HEK293 (cell line): ENCODE measurements around the gene CX3CL1.
"Not testable (repeated sequence)": the region's sequence is repeated elsewhere in the genome, so short reads cannot be mapped to it uniquely, and the experiment has no call there.

ENCODE experiments used
- CTCF ChIA-PET: fragments of 350-600 bp; formaldehyde crosslinking; extraction: SDS; loops from one replicate; lab custom pipeline; 2021; ENCODE audit warnings: antibody characterized with exemption; lab: Yijun Ruan, JAX
- POLR2A ChIA-PET: fragments of 300-600 bp; formaldehyde crosslinking; extraction: SDS; loops from one replicate; lab custom pipeline; 2020; ENCODE audit warnings: antibody characterized with exemption, inconsistent platforms; lab: Yijun Ruan, JAX
- H3K27ac ChIP-seq: fragments of 200-500 bp; sonication (Bioruptor generic); 2 replicates; pipeline ENCODE4 v1.5.1; 2014; ENCODE audit warnings: low read depth, low read length, control low read depth, inconsistent platforms; ENCODE audit errors: extremely low read depth
- H3K36me3 ChIP-seq, 2 experiments: fragments of 200-500 bp in 1 of 2; sonication (Bioruptor generic) in 1 of 2; 1 replicate in 1 of 2; 2 replicates in 1 of 2; pipeline ENCODE4 v1.5.1; 2014 to 2017; ENCODE audit warnings: inconsistent platforms in 2 of 2, low read length in 2 of 2; ENCODE audit not compliant: control insufficient read depth in 2 of 2, insufficient read depth in 1 of 2
- H3K4me1 ChIP-seq: fragments of 200-500 bp; sonication (Bioruptor generic); 2 replicates; pipeline ENCODE4 v1.5.1; 2014; ENCODE audit warnings: mild to moderate bottlenecking, low read length, inconsistent platforms; ENCODE audit not compliant: control insufficient read depth, insufficient read depth
- H3K4me3 ChIP-seq: 2 replicates; pipeline ENCODE4 v1.5.1; 2011; ENCODE audit warnings: low read depth, mild to moderate bottlenecking, control low read depth, low read length, moderate library complexity
- H3K9me3 ChIP-seq: fragments of 200-500 bp; sonication (Bioruptor generic); 2 replicates; pipeline ENCODE4 v1.5.1; 2014; ENCODE audit warnings: low read depth, low read length, inconsistent platforms; ENCODE audit not compliant: control insufficient read depth, insufficient read depth
- EGR2 ChIP-seq: fragments of 450-650 bp; formaldehyde crosslinking; IDR thresholded peaks from 2 replicates; pipeline ENCODE4 v1.5.1; 2016; ENCODE audit warnings: low read depth, missing biosample characterization, missing genetic modification characterization
- MZF1 ChIP-seq: fragments of 450-650 bp; formaldehyde crosslinking; IDR thresholded peaks from 2 replicates; pipeline ENCODE4 v1.5.1; 2017; ENCODE audit warnings: missing biosample characterization, missing genetic modification characterization, borderline replicate concordance
- ZBTB17 ChIP-seq: fragments of 450-650 bp; formaldehyde crosslinking; IDR thresholded peaks from 2 replicates; pipeline ENCODE4 v1.5.1; 2016; ENCODE audit warnings: missing biosample characterization, missing genetic modification characterization
- ZEB2 ChIP-seq: fragments of 450-650 bp; formaldehyde crosslinking; IDR thresholded peaks from 2 replicates; pipeline ENCODE4 v1.5.1; 2016; ENCODE audit warnings: missing biosample characterization, missing genetic modification characterization
- ZFHX2 ChIP-seq: fragments of 450-650 bp; formaldehyde crosslinking; conservative IDR thresholded peaks from 2 replicates; pipeline ENCODE4 v1.5.1; 2016; ENCODE audit warnings: missing biosample characterization, missing genetic modification characterization
- ZNF311 ChIP-seq: fragments of 450-650 bp; formaldehyde crosslinking; IDR thresholded peaks from 2 replicates; pipeline ENCODE4 v1.5.1; 2017; ENCODE audit warnings: missing biosample characterization, missing genetic modification characterization, borderline replicate concordance
- ZNF366 ChIP-seq: fragments of 450-650 bp; formaldehyde crosslinking; conservative IDR thresholded peaks from 2 replicates; pipeline ENCODE4 v1.5.1; 2016; ENCODE audit warnings: missing biosample characterization, missing genetic modification characterization
- ZNF433 ChIP-seq: fragments of 450-650 bp; formaldehyde crosslinking; IDR thresholded peaks from 2 replicates; pipeline ENCODE4 v1.5.1; 2016; ENCODE audit warnings: missing biosample characterization, missing genetic modification characterization, low read depth
- ZNF473 ChIP-seq: fragments of 450-650 bp; formaldehyde crosslinking; IDR thresholded peaks from 2 replicates; pipeline ENCODE4 v1.5.1; 2017; ENCODE audit warnings: missing biosample characterization, missing genetic modification characterization
- ZNF501 ChIP-seq: fragments of 450-650 bp; formaldehyde crosslinking; IDR thresholded peaks from 2 replicates; pipeline ENCODE4 v1.5.1; 2016; ENCODE audit warnings: missing biosample characterization, missing genetic modification characterization
- ZNF571 ChIP-seq: fragments of 450-650 bp; formaldehyde crosslinking; IDR thresholded peaks from 2 replicates; pipeline ENCODE4 v1.5.0; 2017; ENCODE audit warnings: missing biosample characterization, missing genetic modification characterization
- ZNF670 ChIP-seq: fragments of 450-650 bp; formaldehyde crosslinking; IDR thresholded peaks from 2 replicates; pipeline ENCODE4 v1.5.1; 2016; ENCODE audit warnings: missing biosample characterization, missing genetic modification characterization, low read depth
- ZSCAN16 ChIP-seq: fragments of 450-650 bp; formaldehyde crosslinking; IDR thresholded peaks from 2 replicates; pipeline ENCODE4 v1.5.1; 2016; ENCODE audit warnings: missing biosample characterization, missing genetic modification characterization
- TF ChIP-seq, protein P1 (sequence below): IDR thresholded peaks from 2 replicates; pipeline ENCODE4 v1.6.1; 2011; ENCODE audit warnings: mild to moderate bottlenecking, low read depth, low read length, borderline replicate concordance
- TF ChIP-seq, protein P2 (sequence below): fragments of 450-650 bp; formaldehyde crosslinking; IDR thresholded peaks from 2 replicates; pipeline ENCODE4 v1.5.1; 2016; ENCODE audit warnings: missing biosample characterization, missing genetic modification characterization
- TF ChIP-seq, protein P3 (sequence below): fragments of 450-650 bp; formaldehyde crosslinking; IDR thresholded peaks from 2 replicates; pipeline ENCODE4 v1.5.1; 2016; ENCODE audit warnings: missing biosample characterization, missing genetic modification characterization

The CX3CL1 gene

DNA sequence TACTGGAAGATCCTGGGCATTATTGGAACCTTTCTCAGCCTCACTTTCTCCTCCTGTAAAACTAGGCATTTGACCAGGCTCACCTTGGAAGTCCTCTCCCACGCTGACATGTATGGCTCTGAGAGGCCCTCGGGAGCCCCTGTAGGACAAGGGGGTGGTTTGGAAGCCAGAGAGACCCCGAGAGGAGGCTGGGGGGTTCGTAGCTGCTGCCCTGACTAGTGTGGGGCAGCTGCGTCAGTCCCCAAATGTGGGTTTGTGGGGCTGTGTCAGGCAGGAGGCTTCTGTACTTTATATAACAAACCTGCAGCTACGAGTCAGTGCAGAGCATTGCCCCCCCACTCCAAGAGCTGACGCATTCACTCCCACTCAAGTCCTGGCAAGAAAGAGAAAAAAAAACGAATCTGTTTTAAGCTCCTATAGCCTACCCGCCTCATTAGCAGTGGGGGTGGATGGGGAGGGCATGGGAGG is 1.8 kb downstream of the CX3CL1 start:
- peaks cover 15% of the 10 kb centered on the region for H3K4me1 ChIP-seq
- POLR2A ChIA-PET, result no interaction called here
- H3K36me3 ChIP-seq, result no peaks in the 10 kb centered on the region
- H3K4me3 ChIP-seq, result no peak overlapping the region
- no peak overlapping the region for H3K27ac ChIP-seq
- CTCF ChIA-PET, result no interaction called here
- H3K9me3 ChIP-seq, result no peaks in the 10 kb centered on the region
- TF ChIP-seq, protein P1, sequence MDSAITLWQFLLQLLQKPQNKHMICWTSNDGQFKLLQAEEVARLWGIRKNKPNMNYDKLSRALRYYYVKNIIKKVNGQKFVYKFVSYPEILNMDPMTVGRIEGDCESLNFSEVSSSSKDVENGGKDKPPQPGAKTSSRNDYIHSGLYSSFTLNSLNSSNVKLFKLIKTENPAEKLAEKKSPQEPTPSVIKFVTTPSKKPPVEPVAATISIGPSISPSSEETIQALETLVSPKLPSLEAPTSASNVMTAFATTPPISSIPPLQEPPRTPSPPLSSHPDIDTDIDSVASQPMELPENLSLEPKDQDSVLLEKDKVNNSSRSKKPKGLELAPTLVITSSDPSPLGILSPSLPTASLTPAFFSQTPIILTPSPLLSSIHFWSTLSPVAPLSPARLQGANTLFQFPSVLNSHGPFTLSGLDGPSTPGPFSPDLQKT, result no peak
- TF ChIP-seq EGR2 (peak; percentile 78), ZSCAN16 (tag by site-specific recombination) (no peak), ZNF501 (tag by site-specific recombination) (no peak), ZFHX2 (tag by site-specific recombination) (peak; percentile 78), ZNF433 (tag by site-specific recombination) (no peak)
- TF ChIP-seq, protein P2, sequence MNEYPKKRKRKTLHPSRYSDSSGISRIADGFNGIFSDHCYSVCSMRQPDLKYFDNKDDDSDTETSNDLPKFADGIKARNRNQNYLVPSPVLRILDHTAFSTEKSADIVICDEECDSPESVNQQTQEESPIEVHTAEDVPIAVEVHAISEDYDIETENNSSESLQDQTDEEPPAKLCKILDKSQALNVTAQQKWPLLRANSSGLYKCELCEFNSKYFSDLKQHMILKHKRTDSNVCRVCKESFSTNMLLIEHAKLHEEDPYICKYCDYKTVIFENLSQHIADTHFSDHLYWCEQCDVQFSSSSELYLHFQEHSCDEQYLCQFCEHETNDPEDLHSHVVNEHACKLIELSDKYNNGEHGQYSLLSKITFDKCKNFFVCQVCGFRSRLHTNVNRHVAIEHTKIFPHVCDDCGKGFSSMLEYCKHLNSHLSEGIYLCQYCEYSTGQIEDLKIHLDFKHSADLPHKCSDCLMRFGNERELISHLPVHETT, result no peak
- TF ChIP-seq, protein P3, sequence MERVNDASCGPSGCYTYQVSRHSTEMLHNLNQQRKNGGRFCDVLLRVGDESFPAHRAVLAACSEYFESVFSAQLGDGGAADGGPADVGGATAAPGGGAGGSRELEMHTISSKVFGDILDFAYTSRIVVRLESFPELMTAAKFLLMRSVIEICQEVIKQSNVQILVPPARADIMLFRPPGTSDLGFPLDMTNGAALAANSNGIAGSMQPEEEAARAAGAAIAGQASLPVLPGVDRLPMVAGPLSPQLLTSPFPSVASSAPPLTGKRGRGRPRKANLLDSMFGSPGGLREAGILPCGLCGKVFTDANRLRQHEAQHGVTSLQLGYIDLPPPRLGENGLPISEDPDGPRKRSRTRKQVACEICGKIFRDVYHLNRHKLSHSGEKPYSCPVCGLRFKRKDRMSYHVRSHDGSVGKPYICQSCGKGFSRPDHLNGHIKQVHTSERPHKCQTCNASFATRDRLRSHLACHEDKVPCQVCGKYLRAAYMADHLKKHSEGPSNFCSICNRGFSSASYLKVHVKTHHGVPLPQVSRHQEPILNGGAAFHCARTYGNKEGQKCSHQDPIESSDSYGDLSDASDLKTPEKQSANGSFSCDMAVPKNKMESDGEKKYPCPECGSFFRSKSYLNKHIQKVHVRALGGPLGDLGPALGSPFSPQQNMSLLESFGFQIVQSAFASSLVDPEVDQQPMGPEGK, result no peak

DNA sequence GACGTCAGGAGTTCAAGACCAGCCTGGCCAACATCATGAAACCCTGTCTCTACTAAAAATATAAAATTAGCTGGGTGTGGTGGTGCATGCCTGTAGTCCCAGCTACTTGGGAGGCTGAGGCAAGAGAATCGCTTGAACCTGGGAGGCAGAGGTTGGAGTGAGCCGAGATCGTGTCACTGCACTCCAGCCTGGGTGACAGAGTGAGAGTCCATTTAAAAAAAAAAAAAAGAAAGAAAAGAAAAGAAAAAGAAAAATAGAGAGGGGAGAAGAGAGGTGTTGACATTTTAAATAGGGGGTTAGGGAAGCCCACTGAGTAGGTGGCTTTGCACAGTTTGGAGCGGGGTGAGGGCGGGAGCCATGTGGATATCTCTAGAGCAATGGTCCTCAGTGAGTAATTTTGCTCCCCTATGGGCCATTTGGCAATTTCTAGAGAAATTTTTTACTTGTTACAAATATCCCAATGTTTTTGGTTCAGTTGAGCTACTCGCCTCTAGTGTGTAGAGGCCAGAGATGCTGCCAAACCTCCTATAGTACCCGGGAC is 2.7 kb downstream of the CX3CL1 start:
- H3K4me1 ChIP-seq, result peaks cover 15% of the 10 kb centered on the region
- H3K4me3 ChIP-seq, H3K9me3 ChIP-seq, H3K27ac ChIP-seq, POLR2A ChIA-PET, H3K36me3 ChIP-seq: not testable (repeated sequence)
- CTCF ChIA-PET, result interaction anchor here (0.7 to 0.8 kb wide), 2 partner anchors 47 to 157 kb away, joined by 3 read pairs; no protein-coding TSS in a partner anchor

DNA sequence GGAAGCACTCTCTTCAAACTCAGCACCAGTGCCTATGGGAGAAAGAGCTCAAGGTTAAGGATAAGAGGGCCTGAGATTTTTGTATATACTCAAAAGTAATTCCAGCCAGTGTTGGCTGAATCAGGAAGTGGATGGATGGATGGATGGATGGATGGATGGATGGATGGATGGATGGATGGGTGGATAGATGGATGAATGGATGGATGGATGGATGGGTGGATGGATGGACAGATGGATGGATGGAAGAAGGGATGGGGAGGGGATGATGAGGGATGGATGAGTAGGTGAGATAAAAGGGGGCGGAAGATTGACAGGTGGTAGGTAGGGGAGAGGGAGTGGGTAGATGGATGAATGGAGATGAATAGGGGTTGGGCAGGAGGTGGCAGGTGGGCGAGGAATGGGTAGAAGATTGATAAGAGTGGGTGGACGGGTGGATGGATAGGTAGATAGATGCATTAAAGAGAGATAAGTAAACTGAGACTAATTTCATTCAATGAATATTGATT is 4.1 kb downstream of the CX3CL1 start:
- Histone ChIP-seq H3K9me3 (no peaks in the 10 kb centered on the region), H3K27ac (no peak overlapping the region), H3K36me3 (no peaks in the 10 kb centered on the region), H3K4me3 (no peak overlapping the region), H3K4me1 (peaks cover 15% of the 10 kb centered on the region)
- TF ChIP-seq ZNF571 (tag by site-specific recombination) (no peak), ZNF670 (tag by site-specific recombination) (no peak), MZF1 (no peak), ZNF366 (tag by site-specific recombination) (peak; percentile 99), EGR2 (peak; percentile 99), ZNF473 (tag by site-specific recombination) (no peak), ZEB2 (tag by site-specific recombination) (0 out of 2 replicates have a peak, but pooled peaks have one; percentile 20), ZNF311 (tag by site-specific recombination) (0 out of 2 replicates have a peak, but pooled peaks have one; percentile 45), ZFHX2 (tag by site-specific recombination) (peak; percentile 92), ZBTB17 (tag by site-specific recombination) (peak; percentile 93)
- ChIA-PET CTCF (no interaction called here), POLR2A (no interaction called here)
